G401 (cell line): Measurements from ENCODE around the gene ANKRD30B. TPM values are rescaled to one million over a fixed set of nuclear protein-coding genes. Genes with fewer than 3 reads are reported as not detected.
"Not testable (repeated sequence)": the region's sequence is repeated elsewhere in the genome, so short reads cannot be mapped to it uniquely, and the experiment has no call there.

ENCODE experiments used
- DNase-seq: peaks from one replicate; pipeline ENCODE4 v3.0.0-alpha.2; 2015; ENCODE audit warnings: low spot score
- in situ Hi-C: cut with HindIII; loops from 2 replicates; pipeline ENCODE4 v1.10.0; 2016; ENCODE audit warnings: low sequenced_read_pairs, mixed read lengths
- total RNA-seq: library from RNA; depleted of rRNA; stranded (reverse); fragments of >200 nt; shearing (Covaris generic); gene quantifications from 2 replicates; pipeline ENCODE4 v1.2.3, GENCODE V29; 2014; rRNA removed

ANKRD30B gene
- not detected in 2 replicates for total RNA-seq

- no peak for DNase-seq
- in situ Hi-C loops: no loop called here
Measured at GRCh38 chr18:14747513-14748474, at the start of gene ANKRD30B. TSS of gene ANKRD30B (plus strand) at chr18:14748172. CDS start at chr18:14748420, 248 bp downstream.

GRCh38 chr18:14701286-14702040 lies 46.5 kb upstream of the ANKRD30B start:
- in situ Hi-C loops, DNase-seq: not testable (repeated sequence)

DNA sequence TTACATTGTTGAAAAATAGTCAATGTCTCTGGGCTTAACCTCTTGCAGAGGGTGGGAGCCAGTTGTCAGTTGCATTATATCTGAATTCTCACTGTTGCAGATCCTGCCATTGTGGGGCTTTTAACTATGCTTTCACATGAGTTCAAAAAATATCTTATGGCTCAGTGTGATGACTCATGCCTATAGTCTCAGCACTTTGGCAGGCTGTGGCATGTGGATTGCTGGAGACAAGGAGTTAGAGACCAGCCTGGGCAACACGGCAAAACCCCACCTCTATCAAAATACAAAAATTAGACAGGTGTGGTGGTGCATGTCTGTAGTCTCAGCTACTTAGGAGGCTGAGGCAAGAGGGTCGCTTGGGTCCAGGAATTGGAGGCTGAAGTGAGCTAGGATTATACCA lies 38.2 kb upstream of the ANKRD30B start:
- in situ Hi-C loops, DNase-seq: not testable (repeated sequence)

DNA sequence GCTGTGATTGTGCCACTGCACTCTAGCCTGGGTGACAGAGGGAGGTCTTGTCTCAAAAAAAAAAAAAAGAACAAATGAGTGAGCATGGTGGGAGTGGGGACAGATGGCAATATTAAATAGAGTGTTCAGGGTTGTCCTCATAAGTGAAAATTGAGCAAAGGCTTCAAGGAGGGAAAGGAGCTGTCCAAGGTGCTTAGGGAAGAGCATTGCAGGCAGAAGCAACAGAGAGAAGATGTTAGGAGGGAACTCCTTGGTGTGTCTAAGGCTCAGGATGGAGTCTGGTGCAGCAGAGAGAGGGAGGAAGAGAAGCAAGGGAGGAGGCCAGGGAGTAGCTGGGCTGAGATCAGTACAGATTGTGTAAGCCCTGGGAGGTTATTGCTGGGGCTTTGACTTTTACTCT lies 26.4 kb upstream of the ANKRD30B start:
- in situ Hi-C loops, DNase-seq: not testable (repeated sequence)

GRCh38 chr18:14739056-14739455 lies 8.9 kb upstream of the ANKRD30B start:
- in situ Hi-C loops, DNase-seq: not testable (repeated sequence)

DNA sequence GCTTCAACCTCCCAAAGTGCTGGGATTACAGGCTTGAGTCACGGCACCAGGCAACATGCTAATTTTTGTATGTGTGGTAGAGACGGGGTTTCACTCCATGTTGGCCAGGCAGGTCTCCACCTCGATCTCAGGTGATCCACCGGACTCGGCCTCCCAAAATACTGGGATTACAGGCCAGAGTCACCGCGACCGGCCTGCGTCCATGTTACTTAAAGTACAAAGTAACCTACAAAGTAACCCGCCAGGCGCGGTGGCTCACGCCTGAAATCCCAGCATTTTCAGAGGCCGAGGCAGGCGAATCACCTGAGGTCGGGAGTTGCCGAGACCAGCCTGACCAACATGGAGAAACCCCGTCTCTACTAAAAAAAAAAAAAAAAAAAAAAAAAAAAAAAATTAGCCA lies 1.1 kb upstream of the ANKRD30B start:
- in situ Hi-C loops: no loop called here
- DNase-seq: no peak

GRCh38 chr18:14748496-14748895 lies 524 bp downstream of the ANKRD30B start:
- in situ Hi-C loops: no loop called here
- no peak for DNase-seq

GRCh38 chr18:14763566-14763965 lies 15.6 kb downstream of the ANKRD30B start:
- in situ Hi-C loops, DNase-seq: not testable (repeated sequence)

- no peak for DNase-seq
- in situ Hi-C loops: no loop called here
Measured at GRCh38 chr18:14767474-14767873, 19.5 kb downstream of the ANKRD30B start.

DNA sequence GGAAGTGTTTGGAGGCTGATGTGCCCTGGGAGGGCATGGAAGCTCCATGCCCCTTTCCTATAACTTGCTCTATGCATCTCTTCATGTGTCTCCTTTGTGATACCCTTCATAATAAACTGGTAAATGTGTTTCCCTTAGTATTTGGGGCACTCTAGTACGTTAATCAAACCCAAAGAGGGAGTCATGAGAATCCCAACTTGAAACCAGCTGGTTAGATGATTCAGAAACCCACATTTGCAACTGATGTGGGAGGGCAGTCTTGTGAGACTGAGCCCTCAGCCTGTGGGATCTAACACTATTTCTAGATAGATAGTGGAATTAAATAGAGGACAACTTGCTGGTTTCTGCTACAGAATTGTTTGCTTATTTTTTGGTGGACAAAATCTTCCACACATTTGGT lies 20.3 kb downstream of the ANKRD30B start:
- no peak for DNase-seq
- in situ Hi-C loops: no loop called here

DNA sequence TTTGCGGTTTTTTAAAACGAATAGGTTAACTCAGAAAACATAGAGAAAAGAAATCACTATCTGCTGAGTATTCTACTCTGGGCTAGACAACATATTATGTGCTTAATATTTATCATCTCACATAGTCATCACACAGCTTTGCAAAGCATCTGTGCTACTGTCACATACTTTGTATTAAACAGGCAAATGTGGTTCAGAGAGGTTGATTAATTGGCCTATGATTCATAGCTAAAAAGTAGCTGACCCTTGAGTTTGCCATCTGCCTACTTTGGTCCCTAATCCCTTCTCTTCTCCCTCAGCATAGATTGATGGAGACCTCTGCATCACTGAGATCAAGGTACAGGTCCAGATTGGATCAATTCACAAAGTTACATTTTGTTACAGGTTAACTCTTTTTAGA lies 21.4 kb downstream of the ANKRD30B start:
- no peak for DNase-seq

GRCh38 chr18:14776801-14777200 lies 28.8 kb downstream of the ANKRD30B start:
- no peak for DNase-seq

More for the DNA sequence above, 21.4 kb downstream of the ANKRD30B start:
- in situ Hi-C loops: no loop called here

DNA sequence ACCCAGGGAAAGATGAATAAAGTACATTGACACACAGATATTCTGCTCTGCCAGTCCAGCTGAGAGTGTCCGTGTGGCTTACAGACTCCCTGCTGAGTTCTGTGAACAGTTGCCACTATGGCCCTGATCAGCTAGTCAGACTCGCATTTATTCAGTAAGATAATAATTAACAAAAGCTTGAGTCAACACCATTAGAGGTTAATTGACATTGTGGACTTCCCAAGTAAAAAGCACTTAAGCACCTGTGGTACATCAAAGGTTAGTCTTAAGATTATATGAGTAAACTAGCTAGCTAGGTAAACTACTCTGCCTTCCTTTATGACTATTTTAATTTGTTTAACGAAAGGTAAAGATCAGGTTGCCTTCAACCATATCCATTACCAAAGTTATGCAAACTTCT lies 33.7 kb downstream of the ANKRD30B start:
- DNase-seq: no peak
- in situ Hi-C loops: no loop called here

More at GRCh38 chr18:14776801-14777200, 28.8 kb downstream of the ANKRD30B start:
- in situ Hi-C loops: no loop called here

GRCh38 chr18:14784133-14784532 lies 36.2 kb downstream of the ANKRD30B start:
- in situ Hi-C loops: no loop called here
- no peak for DNase-seq

DNA sequence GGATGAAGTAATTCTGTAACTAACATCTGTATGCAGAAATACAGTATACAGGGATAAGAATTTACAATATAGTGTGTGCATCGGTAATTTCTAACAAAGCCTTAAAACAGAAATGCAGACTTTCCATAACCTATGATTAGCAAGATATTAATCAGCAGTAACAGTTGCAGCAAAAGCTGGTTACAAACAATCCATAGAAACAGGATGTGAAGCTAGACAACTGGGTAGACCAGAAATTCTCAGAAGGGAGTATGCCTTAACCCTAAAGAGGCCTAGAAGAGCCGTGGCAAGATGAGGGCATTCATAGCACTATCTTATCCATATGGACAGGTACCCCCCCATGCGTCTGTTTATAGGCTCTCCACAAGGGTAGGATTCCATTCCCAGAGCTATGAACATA lies 48.9 kb downstream of the ANKRD30B start:
- DNase-seq, in situ Hi-C loops: not testable (repeated sequence)

- DNase-seq, in situ Hi-C loops: not testable (repeated sequence)
Measured at GRCh38 chr18:14797969-14798764, 50.2 kb downstream of the ANKRD30B start.

- in situ Hi-C loops, DNase-seq: not testable (repeated sequence)
Measured at GRCh38 chr18:14811081-14811480, 63.1 kb downstream of the ANKRD30B start.

- DNase-seq, in situ Hi-C loops: not testable (repeated sequence)
Measured at GRCh38 chr18:14826972-14827632, 79.1 kb downstream of the ANKRD30B start.
